ENCODE results near the gene OAS3.

The OAS3 gene

DNA sequence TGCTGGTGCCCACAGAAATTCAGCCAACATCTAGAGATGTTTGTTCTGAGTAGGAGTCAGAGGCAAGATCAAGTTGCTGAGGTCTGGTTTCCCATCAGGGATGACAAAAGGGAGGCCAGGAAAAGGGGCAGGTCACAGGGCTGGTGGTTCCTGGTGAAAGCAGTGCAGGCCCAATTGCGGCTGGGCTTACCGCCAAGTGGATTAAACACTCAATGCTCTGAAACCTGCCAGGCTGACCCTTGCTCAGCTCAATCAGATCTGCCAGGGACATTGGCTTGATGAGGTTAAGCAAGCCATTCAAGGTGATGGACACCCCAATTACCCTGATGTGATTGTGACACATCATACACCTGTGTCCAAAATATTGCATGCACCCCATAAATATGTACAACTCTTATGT lies 37.0 kb upstream of the OAS3 start:
- TF ChIP-seq, protein P1, sequence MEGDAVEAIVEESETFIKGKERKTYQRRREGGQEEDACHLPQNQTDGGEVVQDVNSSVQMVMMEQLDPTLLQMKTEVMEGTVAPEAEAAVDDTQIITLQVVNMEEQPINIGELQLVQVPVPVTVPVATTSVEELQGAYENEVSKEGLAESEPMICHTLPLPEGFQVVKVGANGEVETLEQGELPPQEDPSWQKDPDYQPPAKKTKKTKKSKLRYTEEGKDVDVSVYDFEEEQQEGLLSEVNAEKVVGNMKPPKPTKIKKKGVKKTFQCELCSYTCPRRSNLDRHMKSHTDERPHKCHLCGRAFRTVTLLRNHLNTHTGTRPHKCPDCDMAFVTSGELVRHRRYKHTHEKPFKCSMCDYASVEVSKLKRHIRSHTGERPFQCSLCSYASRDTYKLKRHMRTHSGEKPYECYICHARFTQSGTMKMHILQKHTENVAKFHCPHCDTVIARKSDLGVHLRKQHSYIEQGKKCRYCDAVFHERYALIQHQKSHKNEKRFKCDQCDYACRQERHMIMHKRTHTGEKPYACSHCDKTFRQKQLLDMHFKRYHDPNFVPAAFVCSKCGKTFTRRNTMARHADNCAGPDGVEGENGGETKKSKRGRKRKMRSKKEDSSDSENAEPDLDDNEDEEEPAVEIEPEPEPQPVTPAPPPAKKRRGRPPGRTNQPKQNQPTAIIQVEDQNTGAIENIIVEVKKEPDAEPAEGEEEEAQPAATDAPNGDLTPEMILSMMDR (conservative IDR thresholded peaks at IDR 0.05; ENCODE audit: low read depth, low read length): no peak
- DNase-seq (ENCODE audit: low read depth): no peak
- no peak overlapping the region for H3K4me3 ChIP-seq (ENCODE audit: low read length)

DNA sequence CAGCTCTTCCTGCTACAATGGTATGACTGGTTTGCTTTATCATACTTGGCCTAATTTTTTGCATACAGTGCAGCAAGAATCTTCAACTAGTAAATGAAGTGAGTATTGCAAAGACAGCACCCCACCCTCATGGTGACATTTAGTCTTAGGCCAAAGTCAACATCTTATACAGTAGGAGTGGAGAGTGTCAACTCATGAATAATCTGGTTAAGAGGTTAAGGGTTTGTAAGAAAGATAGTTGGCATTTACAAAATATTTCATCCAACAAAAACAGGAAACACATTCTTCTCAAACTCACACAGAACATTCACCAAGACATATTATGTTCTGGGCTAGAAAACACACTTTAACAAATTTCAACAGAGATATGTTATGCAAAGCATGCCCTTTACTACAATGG lies 33.7 kb upstream of the OAS3 start:
- DNase-seq (ENCODE audit: low read depth): no peak
- TF ChIP-seq, protein P1 (conservative IDR thresholded peaks at IDR 0.05; ENCODE audit: low read depth, low read length): no peak

DNA sequence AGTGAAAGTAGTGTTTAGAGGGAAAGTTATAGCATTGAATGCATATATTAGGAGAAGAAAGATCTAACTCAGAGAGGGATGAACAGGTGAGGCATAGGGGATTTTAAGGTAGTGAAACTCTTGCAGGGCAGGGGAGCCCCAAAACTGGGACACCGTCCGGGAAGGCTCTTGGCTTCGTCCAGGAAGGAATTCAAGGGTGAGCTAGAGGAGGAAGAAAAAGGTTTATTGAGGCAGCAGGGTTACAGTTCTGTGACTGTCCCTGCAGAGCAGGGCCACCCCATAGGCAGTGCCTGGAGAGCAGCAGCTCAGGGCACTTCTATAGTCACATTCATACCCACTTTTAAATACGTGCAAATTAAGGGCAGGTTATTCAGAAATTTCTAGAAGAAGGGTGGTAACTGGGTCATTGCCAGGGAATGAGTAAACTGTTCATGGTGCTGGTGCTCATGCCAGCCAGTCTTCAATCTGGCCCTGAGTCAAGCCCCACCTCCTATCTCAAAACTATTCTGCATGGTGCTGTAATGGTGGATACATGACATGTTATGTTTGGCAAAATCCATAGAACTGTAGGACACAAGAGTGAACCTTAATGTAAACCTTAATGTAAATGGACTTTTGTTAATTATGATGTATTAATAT lies 32.7 kb upstream of the OAS3 start:
- no peak overlapping the region for H3K4me3 ChIP-seq (ENCODE audit: low read length)
- no peak for DNase-seq (ENCODE audit: low read depth)
- TF ChIP-seq, protein P1 (conservative IDR thresholded peaks at IDR 0.05; ENCODE audit: low read depth, low read length): no peak

More for the DNA sequence above, 33.7 kb upstream of the OAS3 start:
- H3K4me3 ChIP-seq (ENCODE audit: low read length): no peak overlapping the region

DNA sequence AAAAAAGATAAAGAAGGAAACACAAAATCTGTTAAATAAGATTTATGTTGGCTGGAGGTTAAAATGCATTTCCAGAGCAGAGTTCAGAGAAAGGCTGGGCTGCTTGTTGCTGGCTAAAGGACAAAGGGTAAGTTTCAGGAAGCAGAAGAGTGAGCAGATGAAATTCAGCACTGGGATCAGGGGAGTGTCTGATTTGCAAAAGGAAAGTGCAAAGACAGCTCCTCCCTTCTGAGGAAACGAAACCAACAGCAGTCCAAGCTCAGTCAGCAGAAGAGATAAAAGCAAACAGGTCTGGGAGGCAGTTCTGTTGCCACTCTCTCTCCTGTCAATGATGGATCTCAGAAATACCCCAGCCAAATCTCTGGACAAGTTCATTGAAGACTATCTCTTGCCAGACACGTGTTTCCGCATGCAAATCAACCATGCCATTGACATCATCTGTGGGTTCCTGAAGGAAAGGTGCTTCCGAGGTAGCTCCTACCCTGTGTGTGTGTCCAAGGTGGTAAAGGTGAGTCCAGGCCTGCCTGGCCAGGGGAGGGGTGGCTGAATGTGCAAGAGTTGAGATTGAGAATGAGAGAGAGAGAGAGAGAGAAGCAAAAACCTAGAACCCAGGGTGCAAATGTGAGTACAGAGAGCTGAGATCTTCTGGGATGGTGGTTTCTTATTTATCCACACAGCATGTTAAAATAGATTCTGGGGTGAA lies 31.4 kb upstream of the OAS3 start, which contains the start of gene OAS1:
TSS of gene OAS1 (plus strand) at position 251 of the 703 bp plus-strand sequence. CDS start at position 329, 78 bp downstream.
- H3K4me3 ChIP-seq (ENCODE audit: low read length): no peak within 1 kb of the TSS
- DNase-seq (ENCODE audit: low read depth): no peak
- TF ChIP-seq, protein P1 (conservative IDR thresholded peaks at IDR 0.05; ENCODE audit: low read depth, low read length): no peak

DNA sequence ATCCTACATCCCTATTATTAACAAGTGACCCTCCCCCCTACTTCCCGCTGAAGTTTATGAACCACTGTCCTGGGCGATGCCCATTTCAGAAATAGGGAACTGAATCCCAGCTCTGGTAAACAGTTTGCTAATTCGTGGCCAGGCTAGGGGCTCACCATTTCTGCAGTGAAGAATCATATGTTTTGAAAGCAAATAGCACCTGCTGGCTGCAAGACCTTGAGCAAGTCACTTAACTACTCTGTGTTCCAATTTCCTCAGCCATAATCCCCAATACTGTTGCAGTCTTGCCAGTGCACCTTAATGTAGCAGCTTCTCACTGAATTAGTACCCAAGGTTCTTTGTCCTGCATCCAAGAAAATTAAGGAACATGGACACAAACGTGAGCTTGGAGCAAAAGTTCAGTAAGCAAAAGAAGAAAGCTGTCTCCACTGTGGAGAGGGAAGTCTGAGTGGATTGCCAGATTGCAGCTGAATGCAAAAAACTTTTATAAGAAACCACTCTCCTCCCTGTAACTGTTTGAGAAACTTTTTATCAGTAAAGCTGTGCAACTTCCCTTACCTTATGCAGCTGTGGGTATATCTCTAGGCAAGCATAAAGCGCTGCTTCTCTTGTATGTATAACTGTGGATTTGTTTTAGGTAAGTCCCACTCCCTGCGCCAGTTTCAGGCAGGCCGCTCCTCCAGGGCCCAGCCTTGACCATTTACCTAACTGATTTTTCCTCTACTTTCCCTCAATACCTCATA lies 30.7 kb upstream of the OAS3 start:
- no peak overlapping the region for H3K4me3 ChIP-seq (ENCODE audit: low read length)
- TF ChIP-seq, protein P1 (conservative IDR thresholded peaks at IDR 0.05; ENCODE audit: low read depth, low read length): no peak
- DNase-seq (ENCODE audit: low read depth): no peak

DNA sequence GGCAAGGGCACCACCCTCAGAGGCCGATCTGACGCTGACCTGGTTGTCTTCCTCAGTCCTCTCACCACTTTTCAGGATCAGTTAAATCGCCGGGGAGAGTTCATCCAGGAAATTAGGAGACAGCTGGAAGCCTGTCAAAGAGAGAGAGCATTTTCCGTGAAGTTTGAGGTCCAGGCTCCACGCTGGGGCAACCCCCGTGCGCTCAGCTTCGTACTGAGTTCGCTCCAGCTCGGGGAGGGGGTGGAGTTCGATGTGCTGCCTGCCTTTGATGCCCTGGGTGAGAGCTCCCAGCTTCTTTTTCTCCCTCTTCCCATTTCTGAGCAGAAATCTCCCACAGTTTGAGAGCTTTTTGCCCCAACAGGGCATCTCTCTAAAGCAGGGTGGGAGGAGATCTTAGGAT lies 29.7 kb upstream of the OAS3 start:
- no peak for DNase-seq (ENCODE audit: low read depth)
- H3K4me3 ChIP-seq (ENCODE audit: low read length): no peak overlapping the region
- TF ChIP-seq, protein P1 (conservative IDR thresholded peaks at IDR 0.05; ENCODE audit: low read depth, low read length): no peak
